GM23338 (cell line): Measurements from ENCODE around the gene C2CD2L. TPM values are rescaled to one million over a fixed set of nuclear protein-coding genes. Genes with fewer than 3 reads are reported as not detected.

Experiments used
- ATAC-seq: fragments of 200-7000 bp; cut with Tn5 transposase; 3 replicates; pipeline ENCODE4 v1.9.1; 2020
- DNase-seq: peaks from one replicate; pipeline ENCODE4 v3.0.0-alpha.2; 2015; ENCODE audit warnings: low spot score
- H2AFZ ChIP-seq: fragments of 200-600 bp; sonication (generic); 2 replicates; pipeline ENCODE4 v1.8.0; 2016; ENCODE audit warnings: antibody characterized with exemption, mild to moderate bottlenecking, moderate library complexity
- H3F3A ChIP-seq: fragments of 200-600 bp; sonication (generic); replicated peaks from 2 replicates; pipeline ENCODE4 v1.8.0; 2017; ENCODE audit warnings: antibody characterized with exemption, mixed run types, low read depth
- H3K27ac ChIP-seq: fragments of 200-600 bp; sonication (generic); 2 replicates; pipeline ENCODE4 v1.6.1; 2016; ENCODE audit warnings: low read depth
- H3K27me3 ChIP-seq: fragments of 200-600 bp; sonication (generic); 2 replicates; pipeline ENCODE4 v1.8.0; 2016; ENCODE audit warnings: mild to moderate bottlenecking, mixed run types, moderate library complexity; ENCODE audit not compliant: insufficient read depth
- H3K36me3 ChIP-seq: fragments of 200-600 bp; sonication (generic); 2 replicates; pipeline ENCODE4 v1.8.0; 2016; ENCODE audit warnings: mild to moderate bottlenecking; ENCODE audit not compliant: insufficient read depth
- H3K4me1 ChIP-seq: fragments of 200-600 bp; sonication (generic); 2 replicates; pipeline ENCODE4 v1.8.0; 2016; ENCODE audit warnings: mild to moderate bottlenecking, moderate library complexity; ENCODE audit not compliant: insufficient read depth
- H3K4me2 ChIP-seq: fragments of 200-600 bp; sonication (generic); 2 replicates; pipeline ENCODE4 v1.7.1; 2017; ENCODE audit warnings: mixed run types
- H3K4me3 ChIP-seq: fragments of 200-600 bp; sonication (generic); 2 replicates; pipeline ENCODE4 v1.6.1; 2016; ENCODE audit warnings: mixed run types
- H3K79me2 ChIP-seq: fragments of 200-600 bp; sonication (generic); replicated peaks from 2 replicates; pipeline ENCODE4 v1.8.0; 2017; ENCODE audit warnings: mild to moderate bottlenecking; ENCODE audit not compliant: insufficient read depth
- H3K9me2 ChIP-seq: fragments of 200-600 bp; sonication (generic); 2 replicates; pipeline ENCODE4 v1.8.0; 2017; ENCODE audit not compliant: insufficient read depth
- H4K20me1 ChIP-seq: fragments of 200-600 bp; sonication (generic); replicated peaks from 2 replicates; pipeline ENCODE4 v1.8.0; 2017; ENCODE audit warnings: mild to moderate bottlenecking; ENCODE audit not compliant: insufficient read depth
- H3K27ac Mint-ChIP-seq: 2 replicates; pipeline ENCODE4 v1.8.0; 2020; ENCODE audit warnings: inconsistent platforms, mild to moderate bottlenecking, moderate library complexity, mixed read lengths
- H3K27me3 Mint-ChIP-seq: 3 replicates; pipeline ENCODE4 v1.8.0; 2022; ENCODE audit warnings: low read depth, mild to moderate bottlenecking, moderate library complexity, mixed read lengths, inconsistent platforms; ENCODE audit not compliant: insufficient read depth, poor library complexity
- H3K36me3 Mint-ChIP-seq: 3 replicates; pipeline ENCODE4 v1.8.0; 2021; ENCODE audit warnings: low read depth, mild to moderate bottlenecking, inconsistent platforms, moderate library complexity, mixed read lengths
- H3K4me1 Mint-ChIP-seq: 3 replicates; pipeline ENCODE4 v1.8.0; 2020; ENCODE audit warnings: mild to moderate bottlenecking, inconsistent platforms, mixed read lengths
- H3K4me3 Mint-ChIP-seq: 3 replicates; pipeline ENCODE4 v1.8.0; 2021; ENCODE audit warnings: moderate library complexity, mild to moderate bottlenecking, inconsistent platforms, mixed read lengths
- H3K9me3 Mint-ChIP-seq: 3 replicates; pipeline ENCODE4 v1.8.0; 2020; ENCODE audit warnings: moderate library complexity, mild to moderate bottlenecking, inconsistent platforms, mixed read lengths
- CREB1 ChIP-seq: fragments of 250-450 bp; sonication (Bioruptor Pico); IDR thresholded peaks from 2 replicates; pipeline ENCODE4 v1.5.0; 2020; ENCODE audit warnings: low read depth, mild to moderate bottlenecking, moderate library complexity
- CTCF ChIP-seq, 2 experiments: fragments of 200-600 bp in 1 of 2; sonication (generic) in 1 of 2; conservative IDR thresholded peaks; 2 replicates each; pipeline versions ENCODE4 v1.5.1 to v1.6.1; 2016 to 2017; ENCODE audit warnings: antibody characterized with exemption in 2 of 2, low read depth in 2 of 2, mild to moderate bottlenecking in 2 of 2, moderate library complexity in 1 of 2
- EZH2 ChIP-seq: fragments of 200-600 bp; sonication (generic); IDR thresholded peaks from one replicate; pipeline ENCODE4 v1.8.0; 2017; ENCODE audit warnings: antibody characterized with exemption, mild to moderate bottlenecking, low read depth; ENCODE audit not compliant: unreplicated experiment
- EZH2phosphoT487 ChIP-seq: fragments of 200-600 bp; sonication (generic); IDR thresholded peaks from one replicate; pipeline ENCODE4 v1.8.1; 2018; ENCODE audit warnings: antibody characterized with exemption; ENCODE audit not compliant: unreplicated experiment
- JUNB ChIP-seq: IDR thresholded peaks from one replicate; pipeline ENCODE4 v1.6.1; 2016; ENCODE audit warnings: antibody characterized with exemption; ENCODE audit not compliant: unreplicated experiment
- NANOG ChIP-seq: IDR thresholded peaks from 2 replicates; pipeline ENCODE4 v1.6.1; 2016; ENCODE audit warnings: antibody characterized with exemption, borderline replicate concordance
- POLR2AphosphoS5 ChIP-seq: IDR thresholded peaks from 2 replicates; pipeline ENCODE4 v1.6.1; 2016; ENCODE audit warnings: antibody characterized with exemption, low read depth
- REST ChIP-seq: IDR thresholded peaks from one replicate; pipeline ENCODE4 v1.6.1; 2018; ENCODE audit warnings: antibody characterized with exemption; ENCODE audit not compliant: unreplicated experiment
- STAT1 ChIP-seq: IDR thresholded peaks from one replicate; pipeline ENCODE4 v1.6.1; 2016; ENCODE audit warnings: antibody characterized with exemption; ENCODE audit not compliant: unreplicated experiment
- ZNF114 ChIP-seq: fragments of 250-450 bp; sonication (Bioruptor Pico); IDR thresholded peaks from 2 replicates; pipeline ENCODE4 v1.5.0; 2020; ENCODE audit warnings: mild to moderate bottlenecking, moderate library complexity
- ZNF331 ChIP-seq: fragments of 250-450 bp; sonication (Bioruptor Pico); IDR thresholded peaks from 2 replicates; pipeline ENCODE4 v1.5.0; 2020; ENCODE audit warnings: low read depth, mild to moderate bottlenecking, moderate library complexity
- ZNF462 ChIP-seq: fragments of 250-450 bp; sonication (Bioruptor Pico); IDR thresholded peaks from 2 replicates; pipeline ENCODE4 v1.5.0; 2020; ENCODE audit warnings: mild to moderate bottlenecking, moderate library complexity
- polyA plus RNA-seq: library from polyadenylated mRNA; unstranded; fragments of >200 nt; fragmentation: Nextera tagmentation; extraction: Ambion mirVana; gene quantifications from 2 replicates; pipeline ENCODE4 v1.2.1, GENCODE V29; 2016
- total RNA-seq: library from RNA; depleted of rRNA; stranded (reverse); fragments of >200 nt; shearing (Covaris generic); gene quantifications from 2 replicates; pipeline ENCODE4 v1.2.3, GENCODE V29; 2014
- TF ChIP-seq, protein P1 (sequence below): IDR thresholded peaks from 2 replicates; pipeline ENCODE4 v1.6.1; 2016; ENCODE audit warnings: antibody characterized with exemption

Gene C2CD2L
- total and polyA plus RNA-seq, 2 experiments from 2014 or later, result 1.4 to 4.4 TPM

DNA sequence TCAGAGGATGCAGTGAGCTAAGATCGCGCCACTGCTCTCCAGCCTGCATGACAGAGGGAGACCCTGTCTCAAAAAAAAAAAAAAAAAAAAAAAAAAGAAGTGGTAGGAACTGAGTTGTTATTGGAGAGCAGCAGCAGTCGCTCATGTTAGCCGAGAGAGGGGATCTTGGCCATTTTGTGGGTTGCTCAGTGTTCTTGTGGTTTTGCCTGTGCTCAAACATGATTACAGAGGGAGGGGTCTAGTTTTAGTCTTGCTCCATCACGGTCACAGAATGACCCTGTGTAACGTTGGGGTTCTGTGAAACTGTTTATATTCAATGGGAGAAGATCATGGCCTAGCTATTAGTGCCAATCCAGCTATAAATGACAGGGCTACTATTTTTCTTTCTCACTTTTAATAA lies 7.4 kb upstream of the C2CD2L start:
- Mint-ChIP-seq H3K4me3 (peak overlapping the region; percentile 80; the same call in 2 of the 3 replicates), H3K36me3 (peaks cover 34% of the 10 kb centered on the region), H3K27me3 (peaks cover 19% of the 10 kb centered on the region), H3K4me1 (peaks cover 16% of the 10 kb centered on the region), H3K9me3 (no peaks in the 10 kb centered on the region), H3K27ac (no peak overlapping the region)
- Histone ChIP-seq H3K4me1 (peaks cover 22% of the 10 kb centered on the region), H3K27me3 (no peaks in the 10 kb centered on the region), H3K36me3 (peaks cover 14% of the 10 kb centered on the region), H4K20me1 (no peaks in the 10 kb centered on the region), H3K27ac (no peak overlapping the region), H3K79me2 (peaks cover 19% of the 10 kb centered on the region), H3K4me3 (peak overlapping the region; percentile 98), H3F3A (peaks cover 35% of the 10 kb centered on the region), H3K9me2 (no peaks in the 10 kb centered on the region), H2AFZ (no peak overlapping the region), H3K4me2 (peak overlapping the region; percentile 100)
- ATAC-seq, result no peak
- TF ChIP-seq NANOG (no peak), ZNF331 (no peak), ZNF114 (CRISPR knock-in tag) (no peak), JUNB (no peak), EZH2phosphoT487 (no peak), ZNF462 (no peak), POLR2AphosphoS5 (no peak), CREB1 (no peak), STAT1 (no peak), REST (no peak), EZH2 (no peak), CTCF (conservative IDR thresholded peaks at IDR 0.05; ENCODE audit: low read depth in 2 of 2) (no peak)
- TF ChIP-seq, protein P1, sequence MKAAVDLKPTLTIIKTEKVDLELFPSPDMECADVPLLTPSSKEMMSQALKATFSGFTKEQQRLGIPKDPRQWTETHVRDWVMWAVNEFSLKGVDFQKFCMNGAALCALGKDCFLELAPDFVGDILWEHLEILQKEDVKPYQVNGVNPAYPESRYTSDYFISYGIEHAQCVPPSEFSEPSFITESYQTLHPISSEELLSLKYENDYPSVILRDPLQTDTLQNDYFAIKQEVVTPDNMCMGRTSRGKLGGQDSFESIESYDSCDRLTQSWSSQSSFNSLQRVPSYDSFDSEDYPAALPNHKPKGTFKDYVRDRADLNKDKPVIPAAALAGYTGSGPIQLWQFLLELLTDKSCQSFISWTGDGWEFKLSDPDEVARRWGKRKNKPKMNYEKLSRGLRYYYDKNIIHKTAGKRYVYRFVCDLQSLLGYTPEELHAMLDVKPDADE, result no peak
- no peak for DNase-seq
